ENCODE measurements around the gene TLE3.

The TLE3 gene

DNA sequence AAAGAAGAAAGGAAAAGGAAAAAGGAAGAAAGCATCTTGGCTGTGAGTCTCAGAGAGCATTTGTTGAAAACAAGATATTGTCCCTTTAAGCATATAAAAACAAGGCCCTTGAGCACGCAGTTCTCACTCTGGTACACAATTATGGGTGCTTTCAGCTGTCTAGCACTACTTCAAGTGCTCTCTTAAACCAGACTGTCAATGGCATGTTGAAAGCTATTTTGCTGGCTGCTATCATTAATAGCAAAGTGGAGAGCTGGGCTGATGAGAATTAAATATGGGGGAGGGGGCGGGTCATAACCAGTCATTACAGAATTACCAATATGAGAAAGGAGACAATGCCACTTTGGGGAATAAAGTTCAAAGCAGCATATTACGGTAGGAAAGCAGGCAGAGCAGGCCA lies 9.3 kb downstream of the TLE3 start:
- in situ Hi-C loops (cut with MboI; ENCODE audit: low sequenced_read_pairs) = no loop called here

DNA sequence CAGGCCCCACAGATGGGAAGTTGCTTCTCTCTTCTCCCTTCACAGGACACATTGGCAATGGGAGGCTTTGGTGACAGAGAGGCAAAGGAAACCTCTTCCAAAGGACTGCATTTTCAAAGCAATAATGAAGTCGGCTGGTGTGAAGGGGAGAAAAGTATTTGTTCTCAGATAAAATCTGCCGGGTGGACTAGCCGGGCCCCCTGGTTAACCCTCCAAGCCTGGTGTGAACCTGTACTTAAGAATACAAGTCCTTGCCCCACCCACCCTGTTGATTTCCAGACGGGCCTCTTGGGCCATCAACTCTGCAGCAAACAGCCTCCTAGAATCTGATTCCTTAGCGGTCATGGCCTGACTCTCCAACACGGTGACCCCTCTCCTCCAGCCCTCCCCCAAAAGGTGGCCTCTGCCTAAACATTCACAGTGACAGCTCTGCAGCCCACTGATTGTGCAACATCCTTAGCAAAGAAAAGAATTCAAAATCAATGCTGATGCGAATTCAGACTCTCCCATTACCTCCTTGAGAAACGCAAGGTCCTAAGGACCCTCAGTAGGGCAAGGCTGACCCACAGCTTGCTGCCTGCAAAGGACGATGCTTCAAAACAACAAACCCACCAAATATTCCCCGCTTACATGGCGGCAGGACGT lies 9.9 kb downstream of the TLE3 start:
- in situ Hi-C loops (cut with MboI; ENCODE audit: low sequenced_read_pairs) = no loop called here

DNA sequence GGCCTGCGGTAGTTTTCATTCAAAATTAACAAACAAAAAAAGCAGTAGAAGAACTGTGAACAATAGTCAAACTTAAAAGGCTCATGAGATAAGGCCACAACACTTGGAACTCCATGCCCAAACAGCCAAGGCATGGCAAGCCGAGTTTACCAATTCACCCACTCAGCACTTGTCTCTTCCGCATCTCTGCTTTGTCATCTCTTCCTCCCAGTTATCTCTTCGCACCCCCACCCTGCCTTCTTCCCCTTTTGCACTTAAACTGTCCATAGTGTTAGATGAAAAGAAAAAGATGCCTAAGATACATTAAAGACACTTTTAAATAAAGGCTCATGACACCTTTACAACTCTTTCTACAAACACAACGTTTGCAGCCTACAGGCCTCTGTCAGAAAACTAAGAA lies 11.1 kb downstream of the TLE3 start:
- in situ Hi-C loops (cut with MboI; ENCODE audit: low sequenced_read_pairs) = no loop called here

DNA sequence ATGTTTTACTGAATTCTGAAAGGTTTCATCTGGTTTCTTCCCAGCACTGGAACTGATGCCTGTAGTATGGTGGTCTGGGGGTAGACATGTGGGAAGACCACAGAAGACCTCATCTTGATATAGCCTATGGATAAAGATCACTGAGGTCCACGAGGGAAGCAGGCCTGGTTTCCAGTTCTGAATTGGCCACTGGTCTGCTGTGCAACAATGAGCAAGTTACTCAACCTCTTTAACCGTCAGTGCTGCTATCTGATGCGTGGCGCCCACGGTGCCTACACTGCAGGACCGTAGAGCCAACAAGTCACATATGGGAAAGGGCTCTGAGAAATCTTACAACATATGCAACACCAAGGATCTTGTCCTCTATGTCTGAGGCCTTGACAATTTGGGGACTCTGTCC lies 13.3 kb downstream of the TLE3 start:
- in situ Hi-C loops (cut with MboI; ENCODE audit: low sequenced_read_pairs) = no loop called here

DNA sequence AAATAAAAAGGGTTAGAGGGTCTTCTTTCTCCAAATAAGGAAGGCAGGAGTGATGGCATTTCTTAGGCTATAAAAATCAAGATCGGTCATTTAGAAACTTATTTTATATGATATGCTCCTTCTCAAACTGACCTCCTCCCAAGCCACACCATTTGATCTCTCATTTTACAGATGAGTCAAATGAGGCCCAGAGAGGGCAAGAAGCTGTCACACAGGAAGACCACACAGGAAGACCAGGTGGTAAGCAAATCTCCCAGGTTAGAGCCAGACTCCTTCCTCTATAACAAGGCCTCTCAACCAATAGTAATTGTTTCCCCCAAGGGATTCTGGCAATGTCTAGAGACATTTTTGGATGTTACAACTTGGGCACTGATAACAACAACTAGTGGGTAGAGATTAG lies 13.8 kb downstream of the TLE3 start:
- in situ Hi-C loops (cut with MboI; ENCODE audit: low sequenced_read_pairs) = no loop called here

DNA sequence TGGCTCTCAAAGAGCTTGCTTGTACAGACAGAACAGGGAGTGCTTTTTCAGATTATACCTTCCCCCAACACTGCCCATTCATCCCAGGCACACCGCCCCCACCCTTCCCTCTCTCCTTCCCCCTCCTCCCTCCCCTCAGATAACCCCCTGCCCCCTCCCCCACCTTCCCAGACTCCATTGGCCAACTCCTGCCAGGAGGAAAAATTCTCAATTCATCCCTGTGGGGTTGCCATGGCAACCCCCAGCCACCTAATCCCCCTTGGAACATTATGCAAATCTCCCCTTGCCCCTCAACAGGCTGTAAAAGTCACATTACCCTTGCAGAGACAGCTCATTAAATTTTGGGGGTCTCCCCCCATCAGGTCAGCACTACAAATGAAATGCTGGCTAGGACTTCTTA lies 14.3 kb downstream of the TLE3 start:
- in situ Hi-C loops (cut with MboI; ENCODE audit: low sequenced_read_pairs) = no loop called here

DNA sequence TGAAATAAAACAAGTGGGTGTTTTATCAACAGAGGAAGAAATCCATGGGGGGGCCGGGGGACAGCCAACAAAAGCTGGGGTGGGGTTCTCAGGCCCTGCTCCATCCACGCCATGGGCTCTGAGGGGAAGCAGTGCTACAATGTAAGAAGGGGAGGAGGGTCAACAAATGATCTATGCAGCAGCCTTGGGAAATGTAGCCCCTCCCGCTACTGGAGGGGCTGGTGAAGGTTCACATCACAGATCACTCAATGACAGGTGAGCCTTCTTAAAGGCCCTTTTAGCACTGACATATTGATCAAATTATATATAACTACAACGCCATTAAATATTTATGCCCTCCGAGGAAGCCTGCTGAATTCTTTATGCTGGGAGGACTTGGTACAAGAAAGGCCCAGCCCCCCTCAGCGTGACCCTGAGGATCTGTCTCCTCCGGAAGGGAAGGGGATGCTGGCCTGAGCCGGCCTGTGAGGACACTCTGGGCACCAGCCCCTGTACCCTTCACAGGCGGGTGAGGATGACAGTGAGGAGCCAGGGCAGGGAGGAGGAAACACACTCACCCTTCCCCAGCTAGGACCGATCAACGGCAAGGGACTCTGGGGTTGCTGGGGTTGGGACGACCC lies 15.3 kb downstream of the TLE3 start:
- in situ Hi-C loops (cut with MboI; ENCODE audit: low sequenced_read_pairs) = no loop called here

DNA sequence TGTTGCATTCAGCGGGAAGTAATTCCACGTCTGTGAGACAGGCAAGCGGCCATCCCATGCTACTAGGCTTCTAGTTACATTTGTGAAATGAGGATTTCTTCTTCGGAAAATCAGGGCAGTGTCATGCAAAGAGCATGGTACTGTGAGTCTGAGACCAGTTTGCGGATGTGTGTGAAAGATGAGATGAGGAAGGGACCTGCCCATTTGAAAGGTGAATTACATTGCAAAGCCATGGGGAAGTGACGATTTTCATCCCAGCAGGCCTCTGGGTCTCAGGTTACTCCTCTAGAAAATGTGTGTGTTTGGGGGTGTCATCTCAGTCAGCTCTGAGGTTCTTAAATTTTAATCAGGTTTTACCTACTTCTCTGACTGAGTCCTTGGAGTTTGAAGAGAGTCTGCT lies 16.1 kb downstream of the TLE3 start:
- in situ Hi-C loops (cut with MboI; ENCODE audit: low sequenced_read_pairs) = no loop called here

DNA sequence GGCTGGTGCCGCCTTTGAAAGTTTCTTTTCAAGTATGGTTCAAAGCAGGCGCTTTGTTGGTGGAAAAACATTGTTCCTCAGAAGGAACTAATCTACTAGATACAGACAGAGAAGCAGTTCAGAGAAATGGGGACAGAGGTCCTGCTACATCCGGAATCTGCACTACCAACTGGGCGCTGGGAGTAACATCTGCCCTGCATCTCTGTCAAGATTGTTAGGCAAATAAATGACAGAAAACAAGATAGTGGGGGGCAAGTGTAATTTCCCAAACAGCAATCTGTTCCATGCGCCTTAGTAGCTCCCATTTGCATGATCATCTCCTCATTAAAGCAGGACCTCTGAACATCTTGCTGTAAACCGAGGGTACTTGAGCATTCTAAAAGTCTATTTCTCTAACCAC lies 17.4 kb downstream of the TLE3 start:
- in situ Hi-C loops (cut with MboI; ENCODE audit: low sequenced_read_pairs) = no loop called here

DNA sequence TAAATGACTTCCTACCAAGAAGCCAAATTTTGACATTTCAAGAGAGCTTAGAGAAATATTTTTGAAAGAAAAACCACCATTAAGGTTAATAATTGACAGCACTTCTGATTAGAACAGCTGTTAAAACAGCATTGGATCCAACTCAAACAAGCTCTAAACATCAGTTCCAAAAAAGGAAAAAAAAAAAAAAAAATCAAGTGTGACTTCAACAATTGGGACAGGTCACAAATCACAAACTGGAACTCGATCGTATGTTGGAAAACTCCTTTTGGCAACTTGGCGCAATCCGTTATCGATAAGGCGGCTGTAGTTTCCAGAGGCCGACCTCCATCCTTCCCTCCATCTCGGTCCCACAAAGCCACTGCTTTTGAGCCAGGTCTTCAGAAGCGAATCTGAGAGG lies 17.8 kb downstream of the TLE3 start:
- in situ Hi-C loops (cut with MboI; ENCODE audit: low sequenced_read_pairs) = no loop called here

DNA sequence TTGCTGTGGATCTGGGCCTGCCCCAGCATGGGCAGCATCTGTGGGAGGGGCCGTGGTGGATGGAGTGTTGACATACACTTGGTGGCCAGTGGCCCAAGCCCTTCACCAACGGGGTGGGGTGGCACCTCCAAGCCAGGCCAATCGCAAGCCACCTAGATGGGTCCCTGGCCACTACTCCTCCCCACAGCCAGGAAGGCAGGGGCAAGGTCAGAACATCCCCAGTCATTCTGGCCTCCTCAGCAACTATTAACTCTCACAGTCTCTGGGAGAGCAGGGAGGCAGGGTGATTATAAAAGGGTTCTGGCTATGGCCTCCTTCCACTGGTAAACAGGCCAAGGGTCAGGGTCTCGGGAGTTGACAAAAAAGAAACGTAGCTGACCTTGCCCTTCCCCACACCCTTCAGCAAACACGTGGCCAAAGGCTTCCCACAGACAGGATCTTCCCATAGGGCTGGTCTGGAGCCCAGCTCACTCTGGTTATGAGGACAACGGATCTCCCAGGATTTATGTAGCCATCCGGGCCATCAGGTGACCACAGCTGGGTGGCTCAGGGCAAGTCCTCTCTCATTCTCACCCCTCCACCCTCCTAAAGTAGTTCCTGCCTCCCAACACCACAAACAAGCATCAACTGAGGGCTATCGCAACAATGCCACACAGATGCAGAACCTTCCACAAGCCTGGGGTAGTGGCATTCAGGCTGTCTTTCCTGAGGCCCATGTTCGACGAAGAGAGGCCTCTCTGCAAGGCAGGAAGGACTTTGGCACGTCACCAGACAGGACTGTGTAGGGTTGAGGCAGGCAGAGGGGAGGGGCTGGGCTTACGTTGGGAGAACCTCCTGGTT lies 18.9 kb downstream of the TLE3 start:
- in situ Hi-C loops (cut with MboI; ENCODE audit: low sequenced_read_pairs) = no loop called here

DNA sequence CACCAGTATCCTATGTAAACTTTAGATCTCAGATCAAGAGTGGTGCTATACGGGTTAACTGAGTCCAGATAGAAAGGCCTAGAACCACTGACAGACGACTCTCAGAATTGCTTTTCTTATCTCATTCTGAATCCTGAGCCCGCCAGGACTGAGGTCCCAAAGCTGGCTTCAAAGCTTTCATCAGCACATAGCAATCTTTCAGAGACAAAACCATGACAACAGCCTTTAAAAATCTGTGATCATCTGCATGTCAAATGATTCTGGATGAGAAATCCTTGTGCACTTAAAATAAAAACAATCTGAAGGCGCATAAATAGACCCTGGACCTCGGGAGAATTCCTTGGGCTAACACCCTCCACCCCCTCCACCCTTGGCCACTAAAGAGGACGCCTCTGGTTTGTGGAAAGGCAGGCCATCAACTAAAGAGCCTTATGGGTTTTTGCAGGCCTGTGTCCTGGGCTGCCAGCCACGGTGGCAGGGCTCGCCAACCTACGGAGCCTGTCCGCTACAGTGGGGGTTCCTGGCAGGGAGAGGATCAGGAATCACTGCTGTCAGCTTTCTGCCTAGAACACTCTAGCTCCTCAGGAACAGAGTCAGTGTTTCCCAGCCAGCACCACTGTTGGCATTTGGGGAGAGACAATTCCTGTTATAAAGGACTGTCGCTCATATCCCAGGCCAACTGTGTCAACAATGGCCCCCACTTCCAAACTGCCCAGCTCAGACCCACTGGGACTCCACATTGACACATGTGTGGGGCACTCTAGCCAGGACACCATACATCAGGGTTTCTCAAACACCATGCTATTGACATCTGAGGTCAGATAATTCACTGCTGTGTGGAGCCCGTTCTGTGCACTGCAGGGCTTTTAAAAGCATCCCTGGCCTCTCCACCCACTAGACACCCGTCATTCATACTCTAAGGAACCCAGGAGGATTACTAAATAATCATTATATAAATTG lies 20.2 kb downstream of the TLE3 start:
- in situ Hi-C loops (cut with MboI; ENCODE audit: low sequenced_read_pairs) = no loop called here

DNA sequence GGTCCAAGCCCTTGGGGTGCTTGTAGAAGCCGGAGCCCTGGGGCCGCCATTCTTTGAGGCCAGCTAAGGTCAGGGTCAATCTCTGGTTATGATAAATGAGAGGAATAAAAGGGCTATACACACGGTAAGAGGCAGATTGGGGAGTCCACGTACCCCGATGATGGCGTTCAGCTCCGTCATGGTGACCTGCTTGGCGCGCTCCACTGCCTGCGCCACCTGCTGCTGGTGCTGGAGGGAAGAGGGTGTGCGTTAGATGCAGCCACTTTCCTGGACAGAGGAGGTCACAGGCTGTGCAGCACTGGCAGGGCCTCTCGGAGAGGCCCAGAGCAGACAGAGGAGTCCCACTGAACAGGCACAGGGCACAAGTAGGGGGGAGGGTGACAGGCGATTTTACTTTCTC lies 23.3 kb downstream of the TLE3 start:
- in situ Hi-C loops (cut with MboI; ENCODE audit: low sequenced_read_pairs) = no loop called here

DNA sequence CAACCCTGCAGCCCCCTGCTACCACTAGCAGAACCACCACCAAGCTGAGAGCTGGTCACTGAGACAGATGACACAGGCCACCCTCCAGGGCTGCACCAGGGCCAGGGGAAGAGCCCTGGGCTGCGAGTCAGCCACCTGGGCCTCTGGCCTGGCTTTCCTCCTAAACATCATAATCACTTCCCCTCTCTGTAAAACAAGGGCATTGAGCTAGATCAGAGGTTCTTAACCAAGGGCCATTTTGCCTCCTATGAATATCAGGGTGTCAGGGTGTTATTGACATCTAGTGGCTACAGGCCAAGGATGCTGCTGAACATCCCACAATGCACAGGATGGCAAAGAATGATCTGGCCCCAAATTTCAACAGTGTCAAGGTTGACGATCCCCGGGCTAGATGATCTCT lies 25.2 kb downstream of the TLE3 start:
- in situ Hi-C loops (cut with MboI; ENCODE audit: low sequenced_read_pairs) = no loop called here

DNA sequence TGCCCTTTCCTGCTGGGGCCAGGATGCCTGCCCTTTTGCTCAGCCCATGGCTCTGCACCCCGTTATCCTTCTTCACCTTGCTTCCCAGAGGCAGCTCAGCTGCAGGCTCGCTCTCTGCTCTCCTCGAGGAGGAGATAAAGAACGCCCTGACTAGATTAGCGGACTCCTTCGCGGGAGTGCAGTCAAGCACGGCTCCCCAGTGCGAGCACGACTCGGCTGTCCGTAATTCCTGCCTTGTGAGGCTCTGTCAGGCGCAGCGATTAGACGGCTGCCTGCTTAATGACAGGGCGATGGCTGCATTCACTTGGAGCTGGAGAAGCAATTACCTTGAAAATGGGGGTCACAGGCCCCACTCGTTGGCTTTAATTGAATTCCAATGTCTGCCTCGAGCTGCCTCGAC lies 25.9 kb downstream of the TLE3 start:
- in situ Hi-C loops (cut with MboI; ENCODE audit: low sequenced_read_pairs) = no loop called here

DNA sequence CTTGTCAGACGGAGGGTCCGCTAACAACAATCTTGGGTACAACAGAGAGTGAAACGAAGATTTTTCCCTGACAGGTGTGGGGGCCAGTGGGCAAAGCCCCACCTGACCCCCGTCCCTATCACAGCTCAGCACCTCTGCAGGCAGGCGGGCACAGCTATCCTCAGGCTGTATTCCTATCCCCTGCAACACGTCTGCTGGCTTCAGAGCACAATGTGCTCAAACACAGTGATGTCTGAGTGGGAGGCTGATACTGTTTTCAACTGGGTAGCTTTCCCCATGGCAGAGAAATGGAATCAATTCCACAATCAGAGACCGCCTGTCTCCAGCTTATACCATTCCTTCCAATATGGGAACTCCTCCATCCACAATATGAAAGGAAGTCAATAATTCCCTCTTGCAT lies 28.0 kb downstream of the TLE3 start:
- in situ Hi-C loops (cut with MboI; ENCODE audit: low sequenced_read_pairs) = no loop called here

DNA sequence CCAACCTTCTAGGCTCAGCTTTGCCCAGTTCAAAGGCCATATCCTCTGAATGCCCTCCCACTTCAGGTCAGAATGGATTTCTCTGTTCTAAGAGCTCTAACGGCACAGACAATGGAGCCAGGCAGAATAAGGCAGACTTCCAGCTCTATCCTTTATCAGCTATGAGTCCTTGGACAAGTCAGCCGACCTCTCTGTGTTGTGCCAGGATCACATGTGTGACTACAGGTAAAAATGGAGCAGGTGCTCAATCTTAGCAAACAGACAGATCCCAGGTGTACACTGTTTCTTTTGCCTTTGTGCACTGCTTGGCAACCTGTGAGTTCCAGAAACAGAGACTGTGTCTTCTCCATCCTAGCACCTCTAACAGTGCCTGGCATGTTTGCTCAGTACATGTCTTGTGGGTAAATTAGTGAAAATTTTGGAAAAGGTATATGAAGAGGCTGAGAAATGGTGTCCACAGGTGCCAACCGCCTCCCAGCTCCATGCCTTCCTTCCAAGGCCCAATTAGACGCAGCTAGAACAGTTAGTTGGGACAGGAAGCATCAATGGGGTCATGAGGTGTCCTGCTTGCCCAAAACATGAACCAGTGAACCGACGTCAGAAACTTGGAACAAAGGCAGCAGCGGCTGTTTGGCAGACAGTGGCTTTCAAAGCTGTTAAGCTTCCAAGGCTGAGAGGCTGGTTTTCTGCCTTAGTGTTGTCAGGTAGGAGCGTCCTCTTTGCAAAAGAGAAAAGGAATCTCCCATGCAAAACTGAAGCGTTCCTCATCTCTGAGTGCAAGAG lies 28.7 kb downstream of the TLE3 start:
- in situ Hi-C loops (cut with MboI; ENCODE audit: low sequenced_read_pairs) = no loop called here

DNA sequence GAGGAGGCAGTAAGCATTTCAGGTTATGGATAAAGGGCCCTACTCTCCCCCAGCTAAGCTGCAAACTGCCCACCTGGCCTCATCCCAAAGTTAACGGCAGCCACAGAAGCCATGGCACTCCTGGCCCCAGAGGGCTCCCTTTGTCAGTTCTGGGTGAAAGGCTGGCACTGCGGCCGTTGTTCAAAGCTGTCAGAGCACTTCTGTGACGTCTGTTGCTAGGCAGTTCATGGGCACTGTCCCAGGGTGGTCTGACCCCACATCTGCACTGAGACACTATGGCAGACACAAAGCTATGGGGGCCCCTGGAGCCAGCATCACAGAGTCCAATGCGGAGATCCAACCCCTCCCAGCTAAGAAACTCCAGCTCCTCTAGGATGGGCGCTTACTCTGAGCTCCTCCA lies 30.0 kb downstream of the TLE3 start:
- in situ Hi-C loops (cut with MboI; ENCODE audit: low sequenced_read_pairs) = no loop called here

DNA sequence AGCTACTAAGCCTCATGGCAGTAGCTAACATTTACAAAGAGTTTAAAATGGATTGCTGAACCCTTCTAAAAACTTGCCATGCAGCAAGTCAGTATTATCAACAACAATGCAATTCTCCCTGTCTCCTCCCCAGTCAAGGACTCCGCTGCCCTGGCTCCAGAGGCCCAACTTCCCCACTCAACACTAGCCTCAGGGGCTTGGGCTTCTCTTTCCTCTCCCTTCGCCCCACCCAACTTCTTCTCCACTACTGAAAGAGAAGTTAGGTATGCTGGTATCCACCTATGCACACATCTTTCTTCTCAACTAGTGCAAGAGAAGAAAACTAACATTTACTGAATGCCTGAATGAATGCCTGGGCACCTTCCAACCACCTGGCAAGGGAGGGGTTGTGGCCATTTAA lies 30.7 kb downstream of the TLE3 start:
- in situ Hi-C loops (cut with MboI; ENCODE audit: low sequenced_read_pairs) = no loop called here

DNA sequence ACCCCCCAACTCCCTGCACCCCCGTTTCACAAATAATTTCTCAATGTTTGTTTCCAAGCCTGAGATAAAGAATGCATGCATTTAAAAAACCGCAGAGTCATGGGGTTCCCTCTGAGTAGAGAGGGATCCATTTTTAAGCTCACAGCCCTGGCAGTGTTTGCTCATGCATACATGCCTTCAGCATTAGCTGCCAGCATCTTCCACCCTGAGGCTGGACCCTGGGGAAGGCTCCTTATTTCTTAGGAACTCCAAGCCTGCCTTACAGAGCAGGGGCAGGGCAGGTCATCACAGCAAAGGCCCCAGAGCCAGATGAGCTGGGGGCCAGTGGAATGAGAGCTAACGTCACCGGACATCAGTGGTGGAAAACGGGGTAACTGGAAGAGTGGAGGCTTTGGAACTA lies 31.3 kb downstream of the TLE3 start:
- in situ Hi-C loops (cut with MboI; ENCODE audit: low sequenced_read_pairs) = no loop called here
